Activated gamma-delta T cell treated with anti-CD3 and anti-CD28 coated beads, Interleukin-2, amount 50 U/mL, for 16 hours (primary cell): Measurements from ENCODE around the gene WDR41.
"Not testable (repeated sequence)": the region's sequence is repeated elsewhere in the genome, so short reads cannot be mapped to it uniquely, and the experiment has no call there.

ENCODE experiments used
- DNase-seq: peaks from one replicate; pipeline ENCODE4 v3.0.0-alpha.2; 2020; ENCODE audit warnings: low read depth

WDR41 gene

DNA sequence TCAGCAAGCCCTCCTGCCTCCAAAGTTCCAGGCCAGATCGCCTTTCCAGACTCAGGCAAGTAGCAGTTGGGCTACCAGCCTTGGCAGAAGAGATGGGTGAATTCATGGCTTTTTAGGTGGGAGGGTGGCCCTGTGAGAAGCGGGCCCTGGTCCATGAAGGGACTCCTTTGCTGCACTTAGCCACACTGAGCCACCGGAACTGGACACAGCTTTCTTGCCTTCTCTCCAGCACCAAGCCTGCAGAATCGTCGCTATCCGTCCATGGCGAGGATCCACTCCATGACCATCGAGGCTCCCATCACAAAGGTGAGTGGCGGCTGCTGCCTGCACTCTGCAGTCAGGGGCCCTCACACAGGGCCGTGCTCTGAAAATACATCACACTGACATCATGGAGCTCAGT lies 85.0 kb downstream of the WDR41 start:
- DNase-seq, result no peak

GRCh38 chr5:77402796-77403195 lies 89.3 kb downstream of the WDR41 start:
- no peak for DNase-seq

DNA sequence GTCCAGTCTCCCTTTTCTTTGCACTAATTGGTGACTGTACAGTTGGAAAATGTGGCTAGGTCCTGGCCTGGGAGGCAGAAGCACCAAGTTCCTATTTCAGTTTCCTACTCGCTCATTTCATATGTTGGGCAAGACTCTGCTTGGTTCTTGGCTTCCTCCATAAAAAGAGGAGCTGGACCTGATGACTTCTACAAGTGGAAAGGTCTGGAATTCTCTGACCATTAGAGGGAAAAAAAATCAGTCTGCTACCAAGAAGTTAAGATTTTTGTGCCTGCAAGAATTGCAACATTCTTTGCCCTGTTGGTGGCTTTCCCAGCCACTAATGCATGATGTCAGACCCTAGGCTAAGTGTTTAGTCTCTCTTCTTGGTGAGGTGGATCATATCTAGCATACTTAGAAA lies 91.5 kb downstream of the WDR41 start:
- DNase-seq, result no peak

DNA sequence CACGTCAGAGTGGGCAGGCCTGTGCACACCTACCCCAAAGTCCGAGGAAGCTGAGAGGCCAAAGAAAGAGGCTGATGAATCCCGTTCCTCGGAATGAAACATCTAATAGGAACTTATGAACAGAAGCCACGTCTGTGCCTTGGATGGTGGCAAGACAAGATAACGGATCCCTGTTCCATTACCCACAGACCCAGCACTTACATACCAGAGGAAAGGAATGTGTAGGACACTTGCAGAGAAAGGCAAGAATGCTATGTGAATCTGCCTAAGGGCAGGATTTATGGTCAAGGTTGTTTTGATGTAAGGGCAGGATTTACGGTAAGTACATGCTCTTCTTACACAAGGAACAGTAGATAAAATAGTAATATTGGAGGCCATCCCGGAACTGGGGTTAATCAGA lies 93.2 kb downstream of the WDR41 start:
- DNase-seq, result no peak

DNA sequence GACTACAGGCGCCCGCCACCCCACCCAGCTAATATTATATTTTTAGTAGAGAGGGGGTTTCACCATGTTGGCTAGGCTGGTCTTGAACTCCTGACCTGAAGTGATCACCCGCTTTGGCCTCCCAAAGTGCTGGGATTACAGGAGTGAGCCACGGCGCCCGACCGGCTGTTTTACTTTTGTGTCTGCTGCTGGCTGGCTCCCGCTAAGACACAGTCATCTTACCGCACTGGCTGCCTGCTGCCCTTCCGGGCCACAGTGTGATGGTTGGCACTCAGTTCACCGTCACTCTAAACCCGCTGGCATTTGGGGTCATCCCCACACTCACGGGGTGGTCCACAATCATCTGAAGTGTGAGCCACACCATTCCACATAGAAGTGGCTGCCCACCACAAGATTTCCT lies 93.7 kb downstream of the WDR41 start:
- no peak for DNase-seq

DNA sequence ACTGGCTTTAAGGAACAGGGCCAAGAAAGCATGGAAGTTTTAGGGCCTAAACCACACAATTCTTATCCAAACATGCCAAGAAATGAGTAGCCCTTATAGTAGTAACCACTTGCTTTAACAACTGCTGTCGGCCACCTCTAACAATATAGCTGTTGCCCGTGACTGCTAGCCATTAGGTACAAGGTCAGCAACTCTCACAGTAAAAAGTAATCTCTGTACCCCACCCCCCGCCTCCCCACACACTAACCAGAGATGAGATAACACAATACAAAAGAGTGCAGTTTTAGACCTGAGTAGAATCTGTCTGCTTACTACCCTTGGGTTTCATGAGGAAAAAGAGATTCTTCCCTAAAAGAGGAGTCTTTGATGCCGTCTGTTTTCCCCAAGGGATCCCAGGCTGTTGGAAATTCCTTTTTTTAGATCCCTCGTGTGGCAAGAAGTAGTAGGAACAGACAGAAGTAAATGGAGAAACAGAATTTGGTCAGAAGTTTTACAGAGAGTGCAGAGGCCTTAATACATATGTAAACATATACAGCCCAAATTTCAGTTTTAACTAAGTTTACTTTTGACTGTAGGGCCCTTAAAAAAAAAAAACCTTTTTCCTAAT lies 94.3 kb downstream of the WDR41 start:
- no peak for DNase-seq

- DNase-seq, result no peak
Measured at GRCh38 chr5:77396017-77396416, 96.1 kb downstream of the WDR41 start.

DNA sequence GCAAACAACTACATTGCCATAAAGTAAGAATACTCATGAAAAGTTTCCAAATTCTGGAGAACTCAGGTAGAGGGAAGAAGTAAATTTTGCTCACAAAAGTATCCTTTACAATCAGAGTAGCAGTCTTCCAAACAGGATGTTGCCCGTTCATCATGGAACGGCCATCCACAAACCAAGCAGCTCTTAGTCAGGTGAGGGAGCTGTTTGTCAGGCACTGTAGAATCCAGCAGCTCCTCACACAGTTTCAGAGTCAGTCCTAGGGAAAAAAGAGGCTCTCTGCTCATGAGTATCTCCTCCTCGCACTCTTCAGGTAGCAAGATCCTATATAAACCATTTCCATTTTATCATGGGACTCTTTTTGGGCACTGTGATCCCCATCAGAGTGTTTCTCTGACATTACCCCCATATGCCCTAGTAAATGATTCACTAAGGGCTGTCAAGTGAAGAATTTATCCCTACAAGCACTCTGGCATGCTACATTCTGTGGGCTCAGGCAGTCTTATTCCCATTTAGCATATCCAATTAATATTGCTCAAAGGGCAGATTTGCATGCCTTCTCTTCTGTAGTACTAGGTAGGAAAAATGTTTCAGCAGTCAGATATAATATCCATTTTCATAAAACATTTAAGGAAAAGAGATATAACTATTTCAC lies 97.9 kb downstream of the WDR41 start:
- no peak for DNase-seq

DNA sequence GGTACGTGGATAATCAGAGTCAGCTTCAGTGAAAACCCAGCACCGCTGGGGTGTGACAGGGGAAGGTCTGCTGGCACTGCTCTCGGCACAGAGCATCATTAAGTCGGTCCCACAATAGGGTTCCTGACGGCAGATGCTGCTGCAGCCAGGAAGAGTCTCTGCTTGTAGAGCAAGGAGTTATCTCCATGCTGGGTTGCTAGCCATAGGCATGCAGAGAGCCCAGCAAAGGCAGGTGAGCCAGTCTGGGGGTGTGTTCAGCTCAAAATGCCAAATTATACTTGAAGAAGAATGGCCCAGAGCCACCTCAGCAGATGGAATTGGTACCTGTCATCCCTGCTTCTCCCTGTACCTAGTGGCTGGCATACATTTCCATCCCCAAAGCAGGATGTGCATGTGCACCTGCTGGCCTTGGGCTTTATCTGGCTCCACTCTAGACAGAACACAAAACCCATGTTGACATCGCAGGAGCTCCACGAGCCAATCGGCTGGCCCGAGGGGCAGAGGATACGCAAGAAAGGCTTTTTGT lies 100.8 kb downstream of the WDR41 start:
- DNase-seq, result no peak

GRCh38 chr5:77390795-77391194 lies 101.3 kb downstream of the WDR41 start:
- no peak for DNase-seq

- no peak for DNase-seq
Measured at GRCh38 chr5:77390221-77390620, 101.9 kb downstream of the WDR41 start.

GRCh38 chr5:77389746-77390145 lies 102.4 kb downstream of the WDR41 start:
- DNase-seq, result no peak

GRCh38 chr5:77386340-77386739 lies 105.8 kb downstream of the WDR41 start:
- not testable (repeated sequence) for DNase-seq

- DNase-seq, result not testable (repeated sequence)
Measured at GRCh38 chr5:77383336-77383735, 108.8 kb downstream of the WDR41 start.
